22Rv1 (cell line): Measurements from ENCODE around the gene REPS2.

Experiments
- CTCF ChIP-seq: fragments of 450-650 bp; IDR thresholded peaks from 2 replicates; pipeline ENCODE4 v1.5.1; 2017; ENCODE audit warnings: mild to moderate bottlenecking
- ZFX ChIP-seq: fragments of 450-650 bp; IDR thresholded peaks from 2 replicates; pipeline ENCODE4 v1.6.1; 2017; ENCODE audit warnings: antibody characterized with exemption, borderline replicate concordance

- TF ChIP-seq CTCF (no peak), ZFX (no peak)
Measured at GRCh38 chrX:16963216-16963615, 16.8 kb downstream of the REPS2 start.
